Thyroid gland (tissue), 4 donors: ENCODE measurements around the gene ZNF688.
"Not testable (repeated sequence)": the region's sequence is repeated elsewhere in the genome, so short reads cannot be mapped to it uniquely, and the experiment has no call there.

Experiments used
- CTCF ChIP-seq, 6 experiments: fragments of 200-600 bp in 3 of 6; fragments of 450-650 bp in 3 of 6; sonication (generic) in 3 of 6; IDR thresholded peaks; one replicate each; pipeline ENCODE4 v1.5.1; 2016 to 2019; ENCODE audit warnings: antibody characterized with exemption in 6 of 6, mild to moderate bottlenecking in 2 of 6, inconsistent platforms in 1 of 6, moderate library complexity in 1 of 6
- POLR2A ChIP-seq, 2 donors: fragments of 450-650 bp; IDR thresholded peaks; one replicate each; pipeline ENCODE4 v1.6.1; 2017; ENCODE audit warnings: antibody characterized with exemption in 2 of 2, mild to moderate bottlenecking in 2 of 2, moderate library complexity in 1 of 2

DNA sequence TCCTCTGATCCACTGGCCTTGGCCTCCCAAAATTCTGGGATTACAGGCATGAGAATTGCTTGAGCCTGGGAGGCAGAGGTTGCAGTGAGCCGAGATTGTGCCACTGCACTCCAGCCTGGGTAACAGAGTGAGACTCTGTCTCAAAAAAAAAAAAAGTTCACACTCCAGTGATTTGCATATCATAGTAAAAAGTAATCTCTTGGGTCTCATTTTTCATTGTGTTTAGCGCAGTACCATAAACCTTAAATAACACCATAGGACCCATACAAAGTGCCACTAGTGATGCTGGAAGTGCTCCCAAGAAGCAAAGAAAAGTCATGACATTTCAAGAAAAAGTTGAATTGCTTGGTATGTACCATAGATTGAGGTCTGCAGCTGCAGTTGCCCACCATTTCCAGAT, 18.1 kb upstream of the ZNF688 start:
- not testable (repeated sequence) for TF ChIP-seq CTCF, POLR2A (IDR thresholded peaks at IDR 0.05)
